Fibroblast of mammary gland (primary cell): Measurements from ENCODE around the gene CCDC117.

Experiments used
- DNase-seq: peaks from one replicate; pipeline ENCODE4 v3.0.0-alpha.2; 2010; ENCODE audit warnings: low read depth
- H3K4me3 ChIP-seq: 2 replicates; pipeline ENCODE4 v1.5.1; 2011; ENCODE audit warnings: low read depth, mild to moderate bottlenecking, low read length, moderate library complexity; ENCODE audit not compliant: control insufficient read depth
- CTCF ChIP-seq: conservative IDR thresholded peaks from 2 replicates; pipeline ENCODE4 v1.5.1; 2011; ENCODE audit warnings: low read depth, low read length, inconsistent platforms; ENCODE audit not compliant: control insufficient read depth, insufficient read depth

CCDC117 gene

GRCh38 chr22:28826921-28827320 is 54.4 kb downstream of the CCDC117 start:
- DNase-seq = no peak
- no peak for TF ChIP-seq CTCF

DNA sequence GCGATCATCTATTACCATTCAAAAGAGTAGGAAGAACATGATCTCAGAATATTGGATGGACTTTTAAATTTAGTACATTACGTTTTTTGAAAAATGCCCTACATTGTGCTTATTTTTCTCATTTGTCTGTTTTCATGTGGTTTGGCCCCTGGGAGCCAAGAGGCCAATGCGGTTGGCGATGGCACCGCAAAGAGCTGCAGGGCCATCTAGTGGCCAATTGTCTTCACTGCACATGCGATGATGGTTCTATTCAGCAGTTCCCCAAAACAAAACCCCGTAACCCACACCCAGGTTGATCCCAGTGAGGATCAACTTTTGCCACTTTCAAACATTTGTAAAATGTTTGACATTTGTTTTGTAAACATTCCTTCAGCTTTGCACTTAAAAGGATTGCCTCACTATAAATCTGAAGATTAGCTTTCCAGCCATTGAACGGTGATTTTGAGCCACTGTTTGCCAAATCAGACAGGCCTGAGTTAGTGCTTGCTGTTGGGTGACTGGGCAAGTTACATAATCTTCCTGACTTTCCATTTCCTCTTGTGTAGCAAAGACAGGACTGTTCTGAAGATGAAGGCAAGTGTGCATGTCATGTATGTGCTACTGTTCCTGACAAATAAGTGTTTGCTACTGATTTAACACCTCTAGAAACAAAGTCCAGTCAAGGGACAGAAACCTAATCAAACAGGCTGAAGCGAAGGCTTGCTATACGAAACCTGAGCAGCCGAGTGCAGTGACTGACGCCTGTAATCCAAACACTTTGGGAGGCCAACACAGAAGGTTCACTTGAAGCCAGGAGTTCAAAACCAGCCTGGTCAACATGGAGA is 57.1 kb downstream of the CCDC117 start:
- no peak overlapping the region for H3K4me3 ChIP-seq
- TF ChIP-seq CTCF = peak; percentile 99
- peak; percentile 73 for DNase-seq

More at GRCh38 chr22:28826921-28827320, 54.4 kb downstream of the CCDC117 start:
- H3K4me3 ChIP-seq = no peak overlapping the region

GRCh38 chr22:28830441-28830840 is 57.9 kb downstream of the CCDC117 start:
- TF ChIP-seq CTCF = no peak
- no peak for DNase-seq
- no peak overlapping the region for H3K4me3 ChIP-seq

DNA sequence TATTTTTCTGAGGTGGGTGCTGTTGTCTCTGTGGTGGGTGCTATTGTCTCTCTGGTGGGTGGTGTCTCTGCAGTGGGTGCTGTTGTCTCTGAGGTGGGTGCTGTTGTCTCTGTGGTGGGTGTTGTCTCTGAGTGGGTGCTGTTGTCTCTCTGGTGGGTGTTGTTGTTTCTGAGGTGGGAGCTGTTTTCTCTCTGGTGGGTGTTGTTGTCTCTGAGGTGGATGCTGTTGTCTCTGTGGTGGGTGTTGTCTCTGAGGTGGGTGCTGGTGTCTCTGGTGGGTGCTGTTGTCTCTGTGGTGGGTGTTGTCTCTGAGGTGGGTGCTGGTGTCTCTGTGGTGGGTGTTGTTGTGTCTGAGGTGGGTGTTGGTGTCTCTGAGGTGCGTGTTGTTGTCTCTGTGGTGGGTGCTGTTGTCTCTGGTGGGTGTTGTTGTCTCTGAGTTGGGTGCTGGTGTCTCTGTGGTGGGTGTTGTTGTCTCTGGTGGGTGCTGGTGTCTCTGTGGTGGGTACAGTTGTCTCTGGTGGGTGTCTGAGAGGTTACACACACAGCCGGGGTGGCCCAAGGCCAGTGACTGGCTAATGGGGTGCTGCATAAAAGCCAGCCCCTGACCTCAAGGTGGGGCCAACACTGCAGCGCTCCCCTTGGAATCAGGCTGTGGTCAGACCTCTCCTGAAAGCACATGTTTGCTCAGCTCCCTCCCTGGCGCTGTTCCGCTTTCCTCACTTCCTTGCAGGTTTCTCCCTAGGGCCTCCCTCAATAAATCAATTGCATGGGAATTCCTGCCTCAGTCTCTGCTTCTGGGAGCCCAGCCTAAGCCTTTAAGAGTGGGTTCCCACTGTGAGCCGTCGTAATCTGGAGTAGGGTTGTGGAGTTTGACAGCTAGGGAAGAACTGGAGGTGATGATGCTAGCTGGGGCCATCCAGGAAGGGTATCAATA is 58.9 kb downstream of the CCDC117 start:
- no peak overlapping the region for H3K4me3 ChIP-seq
- no peak for TF ChIP-seq CTCF
- DNase-seq = no peak

- TF ChIP-seq CTCF = no peak
- no peak for DNase-seq
- no peak overlapping the region for H3K4me3 ChIP-seq
Measured at GRCh38 chr22:28832731-28833130, 60.2 kb downstream of the CCDC117 start.

GRCh38 chr22:28833276-28833923 is 60.9 kb downstream of the CCDC117 start:
- TF ChIP-seq CTCF = no peak
- no peak overlapping the region for H3K4me3 ChIP-seq
- DNase-seq = no peak
